GM12892 (cell line): ENCODE measurements around the gene JAKMIP2.

Experiments
- POLR2A ChIP-seq: IDR thresholded peaks from 2 replicates; pipeline ENCODE4 v1.6.1; 2011; ENCODE audit warnings: low read depth, low read length, control low read depth
- POLR2AphosphoS5 ChIP-seq: IDR thresholded peaks from 2 replicates; pipeline ENCODE4 v1.6.1; 2011; ENCODE audit warnings: low read depth, low read length, control low read depth
- TAF1 ChIP-seq: IDR thresholded peaks from 2 replicates; pipeline ENCODE4 v1.6.1; 2011; ENCODE audit warnings: low read depth, mild to moderate bottlenecking, control low read depth, low read length, borderline replicate concordance

DNA sequence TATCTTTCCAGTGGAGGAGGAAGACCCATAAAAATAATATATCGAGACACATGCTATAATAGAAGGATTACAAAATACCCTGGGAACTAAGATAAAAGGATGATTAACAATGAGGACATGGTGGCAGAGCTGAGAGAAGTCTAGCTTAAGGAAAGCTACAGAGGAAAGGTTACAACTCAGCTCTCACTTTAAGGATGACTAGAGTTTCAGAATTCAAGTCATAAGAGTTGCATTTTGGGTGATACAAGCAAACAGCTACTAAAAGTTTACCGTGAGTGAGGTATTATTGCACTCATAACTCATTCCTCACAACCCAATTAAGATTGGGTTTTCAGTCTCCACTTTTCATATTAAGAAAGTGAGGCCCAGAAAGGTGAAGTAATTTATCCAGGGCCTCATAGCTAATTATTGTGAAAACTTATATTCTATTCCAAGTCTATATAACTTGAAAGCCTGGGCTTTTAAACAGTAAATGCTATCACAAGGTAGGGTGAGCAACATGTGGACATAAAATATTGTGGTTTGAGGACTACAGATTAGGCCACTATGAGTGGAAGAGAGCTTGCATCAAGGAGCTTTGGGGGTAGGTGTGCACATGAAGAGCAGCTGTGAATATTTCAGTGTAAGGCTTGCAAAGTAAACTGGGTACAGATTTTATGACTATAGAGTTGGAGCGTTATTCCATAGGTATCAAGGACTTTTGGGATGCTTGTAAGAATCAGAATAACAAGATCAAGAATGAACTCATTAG is 28.0 kb downstream of the JAKMIP2 start:
- TF ChIP-seq POLR2A (no peak), POLR2AphosphoS5 (no peak), TAF1 (no peak)
